Activated CD4-positive, alpha-beta T cell treated with anti-CD3 and anti-CD28 coated beads, Interleukin-2, Interleukin-6, amounts not matched to agents 100 ng/mL and 50 ng/mL, durations not matched to agents 16 hours and 8 hours (primary cell): Measurements from ENCODE around the gene CEACAM3.
"Not testable (repeated sequence)": the region's sequence is repeated elsewhere in the genome, so short reads cannot be mapped to it uniquely, and the experiment has no call there.

ENCODE experiments used
- DNase-seq: peaks from one replicate; pipeline ENCODE4 v3.0.0-alpha.2; 2020

CEACAM3 gene

GRCh38 chr19:41796362-41796761 is at the start of gene CEACAM3:
TSS of gene CEACAM3 (plus strand) at chr19:41796587. CDS start at chr19:41796678, 91 bp downstream.
- DNase-seq, result no peak

- DNase-seq, result peak; percentile 64
These were observed 49.7 kb upstream of the CEACAM3 start for GRCh38 chr19:41746593-41747227.

GRCh38 chr19:41748012-41748411 is 48.4 kb upstream of the CEACAM3 start:
- no peak for DNase-seq

- DNase-seq, result not testable (repeated sequence)
These were observed 45.9 kb upstream of the CEACAM3 start for GRCh38 chr19:41750248-41751134.

GRCh38 chr19:41753159-41753558 is 43.2 kb upstream of the CEACAM3 start:
- peak; percentile 79 for DNase-seq

- peak; percentile 80 for DNase-seq
These were observed 42.4 kb upstream of the CEACAM3 start for GRCh38 chr19:41753936-41754529.

- no peak for DNase-seq
These were observed 41.0 kb upstream of the CEACAM3 start, which contains the start of gene CEACAM6 for GRCh38 chr19:41755328-41755913. TSS of gene CEACAM6 (plus strand) at chr19:41755530. CDS start at chr19:41755639, 109 bp downstream.

GRCh38 chr19:41758846-41759245 is 37.5 kb upstream of the CEACAM3 start:
- no peak for DNase-seq

GRCh38 chr19:41767115-41767514 is 29.3 kb upstream of the CEACAM3 start:
- DNase-seq, result no peak

GRCh38 chr19:41768105-41768504 is 28.3 kb upstream of the CEACAM3 start:
- DNase-seq, result not testable (repeated sequence)

GRCh38 chr19:41769608-41770007 is 26.8 kb upstream of the CEACAM3 start:
- no peak for DNase-seq

- DNase-seq, result peak; percentile 26
These were observed 25.0 kb upstream of the CEACAM3 start for GRCh38 chr19:41771410-41771809.

GRCh38 chr19:41774515-41774980 is 21.8 kb upstream of the CEACAM3 start:
- peak; percentile 37 for DNase-seq

GRCh38 chr19:41776700-41777099 is 19.7 kb upstream of the CEACAM3 start:
- DNase-seq, result no peak

- no peak for DNase-seq
These were observed 12.8 kb upstream of the CEACAM3 start for GRCh38 chr19:41783612-41784011.

GRCh38 chr19:41784312-41784711 is 12.1 kb upstream of the CEACAM3 start:
- DNase-seq, result no peak

- no peak for DNase-seq
These were observed 11.6 kb upstream of the CEACAM3 start for GRCh38 chr19:41784743-41785142.

- peak; percentile 82 for DNase-seq
These were observed 10.7 kb upstream of the CEACAM3 start for GRCh38 chr19:41785653-41786052.

- no peak for DNase-seq
These were observed 9.3 kb upstream of the CEACAM3 start for GRCh38 chr19:41787055-41787454.

- not testable (repeated sequence) for DNase-seq
These were observed 7.9 kb upstream of the CEACAM3 start for GRCh38 chr19:41788518-41788917.

- not testable (repeated sequence) for DNase-seq
These were observed 7.3 kb upstream of the CEACAM3 start for GRCh38 chr19:41789053-41789452.

- peak; percentile 52 for DNase-seq
These were observed 3.6 kb upstream of the CEACAM3 start for GRCh38 chr19:41792513-41793413.
